GM18498 (cell line): ENCODE results near the gene XRCC5.

Experiments
- ATAC-seq: cut with Tn5 transposase; IDR thresholded peaks from one replicate; pipeline ENCODE4 v1.9.1; 2021; ENCODE audit warnings: mild to moderate bottlenecking, moderate library complexity; ENCODE audit not compliant: unreplicated experiment

Gene XRCC5

DNA sequence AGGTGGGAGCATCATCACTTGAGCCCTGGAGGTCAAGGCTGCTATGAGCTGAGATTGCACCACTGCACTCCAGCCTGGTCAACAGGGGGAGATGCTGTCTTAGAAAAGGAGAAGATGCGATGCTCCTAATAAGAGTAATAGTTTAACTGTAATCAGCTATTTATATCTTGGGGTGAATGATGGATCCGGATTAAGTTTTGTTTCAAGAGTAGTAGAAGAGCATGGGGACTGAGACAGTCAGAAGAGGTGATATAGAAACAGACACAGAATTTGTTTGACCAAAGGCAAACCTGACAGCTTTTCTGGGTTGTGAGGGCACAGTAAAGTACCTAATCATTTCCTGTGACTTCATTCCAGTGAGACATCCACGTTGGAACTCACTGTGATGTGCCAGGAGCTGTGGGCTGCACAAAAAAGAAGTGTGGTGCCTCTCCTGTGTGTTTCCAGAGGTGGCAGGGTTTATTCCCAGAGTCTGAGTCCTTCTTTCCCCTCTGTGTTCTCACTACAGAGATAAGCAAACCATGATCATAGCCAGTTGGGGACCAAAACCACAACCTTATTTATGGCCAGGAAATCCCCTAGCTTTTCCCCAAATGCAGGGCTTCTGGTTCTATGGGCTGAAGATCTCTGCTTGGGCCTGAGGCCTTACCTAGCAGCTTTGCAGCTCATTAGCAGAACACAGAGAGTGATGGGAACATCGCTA lies 113.7 kb downstream of the XRCC5 start:
- ATAC-seq, result peak; percentile 67

DNA sequence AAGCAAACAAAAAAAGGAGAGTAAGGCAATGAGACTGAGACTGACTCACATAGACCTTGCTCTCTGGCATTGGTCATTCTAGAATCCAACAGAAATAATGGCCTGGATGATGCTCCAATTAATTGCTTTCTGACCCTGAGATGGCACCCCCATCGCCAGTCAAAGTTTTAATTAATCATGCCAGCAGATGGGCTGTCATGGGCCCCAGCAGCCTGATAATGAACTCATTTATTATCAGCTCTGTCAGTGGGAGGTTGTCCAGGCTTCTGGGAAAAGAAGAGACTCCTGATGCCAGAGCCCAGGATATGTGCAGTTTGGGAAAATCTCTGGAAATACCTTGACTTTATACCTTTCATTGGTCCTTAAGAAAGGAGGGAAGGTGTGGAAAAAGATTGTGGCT lies 115.2 kb downstream of the XRCC5 start:
- ATAC-seq, result no peak

DNA sequence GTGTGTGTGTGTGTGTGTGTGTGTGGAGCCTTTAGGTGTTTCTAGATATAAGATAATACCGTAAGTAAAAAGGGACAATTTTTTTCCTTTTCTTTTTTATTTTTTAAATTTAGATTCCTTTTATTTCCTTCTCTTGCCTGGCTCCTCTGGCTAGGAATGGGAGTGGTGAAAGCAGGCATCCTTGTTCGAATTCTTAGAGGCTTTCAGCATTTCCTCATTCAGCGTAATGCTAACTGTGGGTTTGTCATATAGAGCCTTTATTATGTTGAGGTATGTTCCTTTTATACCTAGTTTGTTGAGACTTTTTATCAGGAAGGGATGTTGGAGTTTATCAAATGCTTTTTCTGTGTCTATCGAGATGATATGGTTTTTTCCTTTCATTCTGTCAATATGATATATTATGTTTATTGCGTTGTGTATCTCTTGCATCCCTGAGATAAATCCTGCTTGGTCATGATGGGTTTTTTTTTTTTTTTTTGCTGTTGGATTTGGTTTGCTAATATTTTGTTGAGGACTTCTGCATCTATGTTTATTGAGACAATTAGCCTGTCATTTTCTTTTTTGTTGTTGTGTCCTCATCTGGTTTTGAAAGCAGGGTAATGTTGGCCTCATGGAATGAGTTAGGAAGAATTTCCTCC lies 120.2 kb downstream of the XRCC5 start:
- ATAC-seq, result no peak

DNA sequence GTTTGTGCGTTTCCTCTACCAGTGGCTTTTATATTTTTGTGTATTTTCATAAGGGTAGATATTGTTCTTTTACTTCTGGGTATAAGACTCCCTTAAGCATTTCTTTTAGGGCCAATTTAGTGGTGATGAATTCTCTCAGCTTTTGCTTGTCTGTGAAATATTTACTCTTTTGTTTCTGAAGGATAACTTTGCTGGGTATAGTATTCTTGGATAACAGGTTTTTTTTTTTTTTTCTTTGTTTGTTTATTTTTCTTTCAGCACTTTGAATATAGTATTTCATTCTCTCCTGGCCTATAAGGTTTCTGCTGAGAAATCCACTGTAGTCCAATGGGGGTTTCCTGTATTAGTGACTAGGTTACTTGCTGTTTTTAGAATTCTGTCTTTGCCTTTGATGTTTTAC lies 122.7 kb downstream of the XRCC5 start:
- ATAC-seq, result no peak

DNA sequence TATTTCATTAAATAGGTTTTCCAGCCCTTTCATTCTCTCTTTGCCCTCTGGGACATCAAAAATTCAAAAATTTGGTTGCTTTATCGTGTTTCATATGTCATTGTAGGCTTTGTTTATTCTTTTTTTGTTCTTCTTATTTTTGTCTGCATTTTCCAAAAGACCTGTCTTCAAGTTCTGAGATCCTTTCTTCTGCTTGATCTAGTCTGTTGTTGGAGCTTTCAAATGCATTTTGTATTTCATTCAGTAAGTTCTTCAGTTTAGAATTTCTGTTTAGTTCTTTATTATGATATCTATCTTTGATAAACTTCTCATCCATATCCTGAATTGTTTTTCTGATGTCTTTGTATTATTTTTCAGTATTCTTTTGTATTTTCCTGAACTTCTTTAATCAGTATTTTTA lies 123.6 kb downstream of the XRCC5 start:
- no peak for ATAC-seq

DNA sequence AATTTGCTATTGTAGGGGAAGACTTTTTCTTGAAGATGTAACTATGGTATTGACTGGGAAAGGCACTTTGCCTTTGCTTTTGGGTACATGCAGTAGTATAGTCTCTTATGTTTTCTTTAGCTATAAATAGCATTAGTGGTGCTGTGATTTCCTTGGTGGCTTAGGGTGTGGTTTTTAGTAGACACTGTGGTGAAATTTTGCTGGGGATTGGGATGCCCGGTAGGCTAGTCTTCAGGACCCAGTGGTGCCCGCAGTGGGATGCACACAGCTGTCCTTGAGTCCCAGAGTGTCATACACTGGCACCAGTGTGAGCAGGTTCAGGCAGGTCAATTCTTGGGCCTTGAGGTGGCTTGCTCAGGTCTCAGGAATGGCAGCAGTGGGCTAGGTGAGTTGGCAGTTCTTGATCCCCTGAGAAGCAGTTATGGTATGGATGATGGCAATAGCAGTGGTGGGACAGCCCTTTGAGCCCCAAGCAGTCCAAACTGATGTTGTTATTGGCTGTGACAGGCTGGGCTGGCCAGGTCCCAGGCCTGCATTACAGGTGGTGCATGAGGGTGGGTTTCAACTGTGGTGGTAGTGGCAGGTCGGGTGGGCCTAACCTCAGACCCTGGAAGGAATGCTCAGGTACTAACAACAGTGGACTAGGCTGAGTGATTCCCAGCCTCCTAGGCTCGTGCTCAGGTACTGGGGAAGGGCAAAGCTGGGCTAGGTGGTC lies 124.3 kb downstream of the XRCC5 start:
- no peak for ATAC-seq

DNA sequence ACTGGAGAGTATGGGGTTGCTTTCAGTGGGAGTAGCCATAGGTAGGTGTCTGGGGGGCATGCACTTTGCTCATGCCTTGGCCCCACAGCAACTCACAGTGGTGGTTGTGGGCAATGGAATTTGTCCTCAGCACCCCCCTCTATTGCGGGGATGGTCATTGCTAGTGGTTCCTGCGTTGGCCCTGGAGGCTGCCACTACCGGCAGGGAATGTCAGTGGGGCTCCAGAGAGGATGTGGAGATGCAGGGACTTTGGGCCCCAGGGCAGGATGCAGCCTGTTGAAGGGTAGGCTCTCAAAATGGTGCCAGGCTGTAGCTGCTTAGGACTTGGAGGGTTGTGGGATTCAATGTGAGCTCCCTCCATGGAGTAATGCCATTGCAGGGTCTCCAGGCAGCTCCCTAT lies 125.0 kb downstream of the XRCC5 start:
- ATAC-seq, result no peak

DNA sequence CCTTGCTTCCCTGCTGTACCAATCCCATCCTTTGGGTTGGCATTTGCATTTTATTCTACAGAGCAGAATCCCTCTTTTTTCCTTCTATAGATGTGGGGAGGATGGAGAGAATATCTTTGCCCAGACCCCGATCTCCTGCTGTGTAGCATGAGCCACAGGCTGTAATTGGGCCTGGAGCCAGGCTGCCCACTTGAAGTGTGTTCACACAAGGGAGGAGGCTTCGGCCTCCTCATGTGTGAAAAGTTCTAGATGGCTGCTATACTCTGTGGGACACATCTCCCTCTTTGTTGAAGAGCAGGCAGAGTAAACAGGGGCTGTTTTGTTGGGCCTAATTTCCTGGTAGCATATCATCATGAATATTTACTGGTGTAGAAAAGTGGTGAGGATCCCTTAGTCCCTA lies 126.3 kb downstream of the XRCC5 start:
- no peak for ATAC-seq

DNA sequence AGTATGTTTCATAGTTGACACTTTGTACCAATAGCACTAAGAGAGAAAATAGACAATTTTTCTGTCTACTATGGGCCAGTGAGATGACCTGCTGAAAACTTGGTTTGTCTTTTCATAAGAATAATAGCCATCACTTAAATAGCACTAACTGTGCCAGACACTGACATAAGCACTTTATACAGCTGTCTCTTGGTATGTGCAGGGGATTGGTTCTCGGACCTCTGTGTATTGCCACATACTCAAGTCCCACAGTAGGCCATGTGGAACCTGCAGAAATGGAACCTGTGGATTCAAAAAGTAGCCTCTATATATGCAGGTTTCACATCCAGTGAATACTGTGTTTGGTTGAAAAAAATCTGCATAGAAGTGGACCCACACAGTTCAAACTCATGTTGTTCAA lies 126.7 kb downstream of the XRCC5 start:
- no peak for ATAC-seq

DNA sequence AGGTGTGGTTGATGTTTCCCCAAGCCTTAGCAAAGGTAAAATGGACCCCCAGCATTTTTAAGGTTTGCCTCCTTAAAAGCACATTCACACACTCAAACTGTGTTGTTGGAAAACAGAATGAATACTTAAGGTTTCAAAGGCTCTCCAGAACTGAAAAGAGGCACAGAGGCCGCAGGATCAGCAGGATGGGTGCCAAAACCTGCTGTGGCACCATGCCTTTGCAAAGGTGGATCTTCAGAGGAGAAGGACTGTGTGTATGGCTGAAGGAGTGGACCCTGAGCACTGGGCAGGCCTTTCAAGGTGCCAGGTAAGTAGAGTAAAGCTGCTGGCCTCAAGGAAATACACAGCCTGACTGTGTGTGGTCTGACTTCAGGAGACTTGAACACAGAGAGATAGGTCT lies 127.3 kb downstream of the XRCC5 start:
- no peak for ATAC-seq

DNA sequence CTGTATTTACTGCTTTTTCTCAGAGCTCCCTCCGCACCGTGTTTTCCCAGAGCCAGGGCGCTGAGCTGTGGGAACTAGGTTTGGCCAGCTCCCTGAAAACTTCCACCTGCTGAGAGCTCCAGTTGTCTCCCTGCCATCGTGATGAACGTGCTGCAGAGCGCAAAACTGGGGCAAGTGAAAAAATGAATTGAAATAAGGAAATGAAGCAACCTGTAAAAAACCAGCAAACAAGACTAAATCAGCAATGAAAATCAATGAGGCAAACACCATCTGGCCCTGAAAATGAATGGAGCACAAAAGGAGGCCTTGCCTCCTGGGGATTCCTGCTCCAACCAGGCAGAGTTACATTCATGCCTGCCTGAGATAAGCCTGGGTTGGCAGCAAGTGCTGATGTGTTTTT lies 133.2 kb downstream of the XRCC5 start:
- ATAC-seq, result no peak

DNA sequence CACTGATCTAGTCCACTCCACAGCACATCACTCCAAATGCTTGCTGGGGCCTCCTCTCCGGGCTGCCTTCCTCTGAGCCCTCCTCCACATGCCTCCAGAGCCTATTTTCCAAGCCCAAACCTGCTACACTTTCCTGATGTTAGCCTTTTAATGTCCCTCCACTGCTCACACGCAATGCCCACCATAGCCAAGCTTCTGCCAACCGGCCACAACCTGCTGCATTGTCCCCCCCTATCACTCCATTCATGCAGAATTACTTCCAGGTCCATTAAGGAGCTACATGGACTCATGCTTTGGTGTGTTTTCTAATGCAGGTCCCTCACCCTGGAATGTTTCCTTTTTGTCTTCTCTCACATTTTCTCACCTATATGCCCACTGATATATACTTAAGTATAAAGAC lies 133.9 kb downstream of the XRCC5 start:
- ATAC-seq, result no peak

DNA sequence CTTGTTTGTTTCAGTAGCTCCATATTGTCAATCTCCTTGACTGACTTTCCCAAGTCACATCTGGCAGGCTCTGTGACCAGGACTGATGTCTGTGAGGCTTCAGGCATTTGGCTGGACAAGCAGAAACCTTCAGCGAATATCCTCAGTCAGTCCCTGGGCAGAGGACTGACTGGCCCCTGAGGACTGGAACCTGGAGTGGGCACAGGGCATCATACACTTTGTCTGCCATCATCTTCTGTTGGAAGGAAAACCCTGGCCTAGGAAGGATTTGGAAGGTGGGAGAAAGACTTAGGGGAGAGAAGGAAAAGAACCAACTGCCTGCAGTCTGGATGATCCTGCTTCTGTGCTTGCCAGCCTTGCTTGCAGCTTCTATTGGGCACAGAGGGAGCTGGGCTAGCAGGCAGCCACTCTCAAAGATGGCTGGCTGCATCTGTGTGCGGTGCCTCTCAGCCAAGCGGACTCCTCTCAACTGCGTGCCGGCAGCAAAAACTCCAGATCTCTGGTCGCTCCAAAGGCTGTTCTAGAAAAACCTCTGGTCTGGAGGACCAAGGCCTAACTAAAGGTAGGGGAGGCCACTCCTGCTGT lies 136.3 kb downstream of the XRCC5 start:
- ATAC-seq, result no peak

DNA sequence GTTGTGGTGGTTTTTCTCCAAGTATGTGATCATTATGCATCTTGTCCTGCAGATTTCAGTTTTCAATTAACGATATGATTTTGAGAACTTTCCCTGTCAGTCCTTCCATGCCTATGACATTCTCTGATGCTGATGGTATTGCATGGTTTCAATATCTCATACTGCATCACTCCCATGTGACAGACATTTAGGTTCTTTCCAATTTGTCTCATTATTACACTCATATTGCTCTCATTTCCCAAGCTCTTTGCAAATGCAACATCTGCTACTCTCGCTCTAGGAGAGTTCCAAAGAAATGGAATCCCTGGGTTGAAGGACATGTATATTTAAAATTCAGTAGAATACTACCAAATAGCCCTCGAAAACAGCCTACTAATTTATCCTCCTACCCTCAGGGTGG lies 137.6 kb downstream of the XRCC5 start:
- ATAC-seq, result no peak
